NCI-H187 treated with DMSO at 0.1 percent for 48 hours (cell line): ENCODE measurements around the gene PKD1L1.
"Not testable (repeated sequence)": the region's sequence is repeated elsewhere in the genome, so short reads cannot be mapped to it uniquely, and the experiment has no call there.

Experiments used
- DNase-seq: peaks from one replicate; lab custom pipeline; 2025; lab: John Stamatoyannopoulos, UW

PKD1L1 gene

GRCh38 chr7:47962262-47962661 is 14.0 kb upstream of the PKD1L1 start:
- DNase-seq: no peak

- DNase-seq: no peak
Measured at GRCh38 chr7:47957156-47957555, 8.9 kb upstream of the PKD1L1 start.

- DNase-seq: no peak
Measured at GRCh38 chr7:47956220-47956619, 8.0 kb upstream of the PKD1L1 start.

- DNase-seq: no peak
Measured at GRCh38 chr7:47954231-47954911, 6.1 kb upstream of the PKD1L1 start.

GRCh38 chr7:47953822-47954221 is 5.6 kb upstream of the PKD1L1 start:
- no peak for DNase-seq

- no peak for DNase-seq
Measured at GRCh38 chr7:47952224-47952623, 4.0 kb upstream of the PKD1L1 start.

GRCh38 chr7:47951374-47951773 is 3.1 kb upstream of the PKD1L1 start:
- no peak for DNase-seq

- no peak for DNase-seq
Measured at GRCh38 chr7:47950714-47951113, 2.4 kb upstream of the PKD1L1 start.

GRCh38 chr7:47949703-47950102 is 1.4 kb upstream of the PKD1L1 start:
- no peak for DNase-seq

- DNase-seq: no peak
Measured at GRCh38 chr7:47947355-47947749, 914 bp downstream of the PKD1L1 start.

- DNase-seq: no peak
Measured at GRCh38 chr7:47946581-47947354, 1.5 kb downstream of the PKD1L1 start.

GRCh38 chr7:47945261-47946015 is 2.8 kb downstream of the PKD1L1 start:
- DNase-seq: no peak

- DNase-seq: no peak
Measured at GRCh38 chr7:47944536-47945260, 3.6 kb downstream of the PKD1L1 start.

- no peak for DNase-seq
Measured at GRCh38 chr7:47943676-47944474, 4.4 kb downstream of the PKD1L1 start.

- DNase-seq: not testable (repeated sequence)
Measured at GRCh38 chr7:47942651-47943050, 5.6 kb downstream of the PKD1L1 start.

- DNase-seq: no peak
Measured at GRCh38 chr7:47942132-47942531, 6.1 kb downstream of the PKD1L1 start.

- DNase-seq: no peak
Measured at GRCh38 chr7:47941136-47941844, 7.0 kb downstream of the PKD1L1 start.

- DNase-seq: no peak
Measured at GRCh38 chr7:47940088-47941013, 7.9 kb downstream of the PKD1L1 start.

- DNase-seq: no peak
Measured at GRCh38 chr7:47939425-47940036, 8.7 kb downstream of the PKD1L1 start.
